Measurements from ENCODE around the gene GPR32.
"Not testable (repeated sequence)": the region's sequence is repeated elsewhere in the genome, so short reads cannot be mapped to it uniquely, and the experiment has no call there.

GPR32 gene

DNA sequence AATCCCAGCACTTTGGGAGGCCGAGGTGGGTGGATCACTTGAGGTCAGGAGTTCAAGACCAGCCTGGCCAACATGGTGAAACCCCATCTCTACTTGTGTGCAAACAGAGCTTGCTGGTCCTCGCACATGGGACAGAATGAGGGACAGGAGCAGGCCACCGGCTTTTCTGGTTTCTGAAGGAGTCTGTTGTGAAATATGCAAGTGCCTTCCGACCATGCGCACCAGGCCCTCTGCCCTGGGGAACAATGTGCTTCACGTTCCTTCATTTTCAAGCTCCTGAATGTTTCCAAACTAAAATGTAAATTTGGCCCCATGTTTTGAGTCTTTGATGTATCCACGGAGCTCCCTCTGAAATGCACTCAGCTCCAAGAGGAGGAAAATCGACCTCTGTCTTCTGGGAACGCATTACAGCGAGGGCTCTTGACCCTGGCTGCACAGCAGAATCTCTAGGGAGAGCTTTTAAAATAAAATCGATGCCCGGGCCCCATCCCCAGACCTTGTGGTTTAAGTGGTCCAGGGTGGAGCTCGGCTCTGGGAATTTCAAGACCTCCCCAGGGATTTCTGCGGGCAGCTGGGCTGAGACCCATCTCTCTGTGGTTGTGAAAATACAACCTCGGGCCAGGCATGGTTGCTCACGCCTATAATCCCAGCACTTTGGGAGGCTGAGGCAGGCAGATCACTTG is 10.6 kb downstream of the GPR32 start:
- DNase-seq (ENCODE audit: low spot score): no peak

DNA sequence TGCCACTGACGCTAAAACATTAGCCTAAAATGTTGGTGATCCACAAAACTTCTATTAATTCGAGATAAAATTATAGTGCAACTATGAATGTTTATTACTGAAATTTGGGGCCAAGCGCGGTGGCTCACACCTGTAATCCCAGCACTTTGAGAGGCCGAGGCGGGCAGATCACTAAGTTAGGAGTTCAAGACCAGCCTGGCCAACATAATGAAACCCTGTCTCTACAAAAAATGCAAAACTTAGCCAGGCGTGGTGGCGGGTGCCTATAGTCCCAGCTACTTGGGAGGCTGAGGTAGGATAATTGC is 13.5 kb downstream of the GPR32 start:
- DNase-seq (ENCODE audit: low spot score): not testable (repeated sequence)

DNA sequence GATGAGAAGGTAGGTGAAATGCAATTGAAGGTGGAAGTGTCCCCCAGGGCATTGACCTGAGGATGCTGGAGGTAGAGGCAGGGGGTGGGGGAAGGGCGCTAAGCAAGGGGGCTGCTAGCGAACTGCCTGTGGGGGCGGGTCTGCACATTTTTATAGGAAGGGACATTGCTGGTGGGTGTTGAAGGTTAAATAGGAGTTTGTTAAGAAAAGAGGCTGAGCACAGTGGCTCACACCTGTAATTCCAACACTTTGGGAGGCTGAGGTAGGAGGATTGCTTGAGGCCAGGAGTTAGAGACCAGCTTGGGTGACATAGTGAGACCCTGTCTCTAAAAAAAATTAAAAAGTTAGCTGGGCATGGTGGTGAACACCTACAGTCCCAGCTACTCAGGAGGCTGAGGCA is 14.4 kb downstream of the GPR32 start:
- DNase-seq (ENCODE audit: low spot score): no peak

DNA sequence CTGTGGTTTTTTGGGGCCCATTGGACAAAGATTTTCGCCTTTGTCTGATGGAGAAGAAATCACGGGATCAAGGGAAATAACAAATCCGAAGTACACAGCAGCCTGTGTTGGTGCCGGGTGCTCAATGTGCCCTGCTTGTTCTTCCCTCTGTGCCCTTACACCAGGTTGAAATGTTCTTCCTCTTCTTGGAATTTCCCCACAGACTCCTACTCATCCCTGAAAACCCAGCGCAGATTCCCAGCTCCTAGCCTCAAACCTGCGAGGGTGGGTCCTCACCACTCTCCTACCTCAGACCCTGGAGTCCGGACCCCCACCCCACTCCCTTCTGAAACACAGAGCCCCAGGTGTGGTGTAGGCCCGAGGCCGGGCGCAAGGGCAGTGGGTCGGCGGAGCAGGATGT is 15.1 kb downstream of the GPR32 start:
- DNase-seq (ENCODE audit: low spot score): no peak

DNA sequence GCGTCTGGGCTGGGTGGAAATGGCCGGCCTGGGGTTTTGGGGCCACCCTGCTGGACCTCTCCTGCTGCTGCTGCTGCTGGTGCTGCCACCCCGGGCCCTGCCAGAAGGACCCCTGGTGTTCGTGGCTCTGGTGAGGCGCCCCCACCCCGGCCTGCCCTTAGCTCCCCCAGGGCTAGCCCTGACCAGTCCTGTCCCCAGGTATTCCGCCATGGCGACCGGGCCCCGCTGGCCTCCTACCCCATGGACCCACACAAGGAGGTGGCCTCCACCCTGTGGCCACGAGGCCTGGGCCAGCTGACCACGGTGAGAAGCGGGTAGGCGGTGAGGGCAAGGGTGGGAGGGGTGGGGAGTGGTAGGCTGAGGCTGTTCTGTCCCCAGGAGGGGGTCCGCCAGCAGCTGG is 20.1 kb downstream of the GPR32 start, which contains the start of gene ACP4:
Gene ACP4 (plus strand): TSS at position 20 of the 400 bp plus-strand sequence. CDS start 0 bp downstream, at position 20.
- DNase-seq (ENCODE audit: low spot score): no peak

DNA sequence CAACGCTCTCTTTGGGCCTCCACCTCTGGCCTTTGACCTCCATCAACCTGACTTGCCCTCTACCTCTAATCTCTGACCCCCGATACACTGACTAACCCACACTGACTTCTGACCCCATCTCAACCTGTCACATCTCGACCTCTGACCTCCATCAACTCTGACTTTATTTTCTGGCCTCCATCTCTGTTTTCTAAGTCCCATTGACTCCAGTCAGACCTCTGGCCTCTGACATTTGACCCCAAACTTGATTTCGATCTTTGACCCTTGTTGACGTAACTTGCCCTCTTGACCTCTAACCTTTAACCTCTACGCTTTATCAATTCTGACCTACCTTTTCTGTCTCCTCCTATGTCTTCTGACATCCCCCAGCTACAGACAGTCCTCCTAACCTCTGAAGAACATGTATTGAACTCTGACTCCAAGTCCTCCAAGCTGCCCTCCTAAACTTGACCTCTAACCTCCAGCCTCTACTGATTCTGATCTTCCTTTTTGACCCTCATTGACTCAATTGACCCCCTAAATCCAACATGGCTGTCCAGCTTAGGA is 20.7 kb downstream of the GPR32 start:
- DNase-seq (ENCODE audit: low spot score): no peak

DNA sequence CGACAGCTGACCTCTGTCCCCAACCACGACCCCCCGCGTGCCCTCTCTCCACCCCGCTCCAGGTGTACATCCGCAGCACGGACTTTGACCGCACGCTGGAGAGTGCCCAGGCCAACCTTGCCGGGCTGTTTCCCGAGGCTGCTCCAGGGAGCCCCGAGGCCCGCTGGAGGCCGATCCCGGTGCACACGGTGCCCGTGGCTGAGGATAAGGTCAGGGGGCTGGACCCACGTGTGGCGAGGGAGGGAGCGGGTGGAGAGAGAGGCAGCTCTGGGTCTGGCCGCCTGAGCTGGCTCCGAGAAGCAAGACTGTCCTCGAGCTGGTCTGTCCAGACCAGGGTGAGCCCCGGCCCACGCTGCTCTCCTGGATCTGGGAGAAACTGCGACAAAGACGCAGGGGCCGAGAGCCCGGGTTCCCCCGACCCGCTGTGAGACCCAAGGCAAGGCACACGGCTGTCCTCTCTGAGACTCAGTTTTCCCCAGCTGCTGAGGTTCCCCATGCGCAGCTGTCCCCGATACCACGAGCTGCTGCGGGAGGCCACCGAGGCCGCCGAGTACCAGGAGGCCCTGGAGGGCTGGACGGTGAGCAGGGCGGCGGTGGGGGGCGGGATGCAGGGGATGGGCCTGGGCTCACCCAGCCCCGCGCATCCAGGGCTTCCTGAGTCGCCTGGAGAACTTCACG is 21.5 kb downstream of the GPR32 start:
- no peak for DNase-seq (ENCODE audit: low spot score)

DNA sequence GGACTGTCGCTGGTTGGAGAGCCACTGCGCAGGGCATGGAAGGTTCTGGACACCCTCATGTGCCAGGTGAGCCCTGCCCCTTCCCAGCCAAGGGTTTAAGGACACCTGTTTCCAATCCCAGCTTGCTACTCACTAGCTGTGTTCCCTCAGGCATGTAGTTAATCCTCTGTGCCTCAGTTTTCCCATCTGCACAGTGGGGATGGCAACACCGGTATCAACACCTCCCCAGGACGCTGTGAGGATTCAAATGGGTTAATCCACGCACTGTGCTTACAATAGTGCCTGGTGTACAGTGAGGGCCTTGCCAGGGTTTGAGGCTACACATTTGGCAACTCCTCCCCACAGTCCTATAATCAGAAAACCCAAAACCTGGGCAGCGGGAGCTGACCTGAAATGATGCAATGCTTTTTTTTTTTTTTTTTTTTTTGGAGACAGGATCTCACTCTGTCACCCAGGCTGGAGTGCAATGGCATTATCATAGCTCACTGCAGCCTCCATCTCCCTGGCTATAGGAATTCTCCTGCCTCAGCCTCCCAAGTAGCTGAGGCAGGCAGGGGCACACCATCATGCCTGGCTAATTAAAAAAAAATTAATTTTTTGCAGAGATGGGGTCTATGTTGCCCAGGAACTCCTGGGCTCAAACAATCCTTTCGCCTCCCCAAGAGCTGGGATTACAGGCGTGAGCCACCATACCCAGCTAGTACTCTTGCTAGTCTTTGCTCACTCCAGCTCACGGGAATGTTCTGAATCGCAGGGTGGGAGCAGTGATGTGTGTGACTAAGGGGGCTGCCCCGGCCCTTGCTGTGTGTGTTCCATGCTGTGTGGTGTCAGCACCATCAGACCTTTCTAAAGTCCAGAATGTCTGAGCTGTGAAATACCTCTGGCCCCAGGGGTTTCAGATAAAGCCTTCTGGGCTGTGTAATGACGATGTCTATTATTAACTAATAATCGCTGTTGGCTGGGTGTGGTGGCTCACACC is 22.3 kb downstream of the GPR32 start:
- DNase-seq (ENCODE audit: low spot score): no peak

DNA sequence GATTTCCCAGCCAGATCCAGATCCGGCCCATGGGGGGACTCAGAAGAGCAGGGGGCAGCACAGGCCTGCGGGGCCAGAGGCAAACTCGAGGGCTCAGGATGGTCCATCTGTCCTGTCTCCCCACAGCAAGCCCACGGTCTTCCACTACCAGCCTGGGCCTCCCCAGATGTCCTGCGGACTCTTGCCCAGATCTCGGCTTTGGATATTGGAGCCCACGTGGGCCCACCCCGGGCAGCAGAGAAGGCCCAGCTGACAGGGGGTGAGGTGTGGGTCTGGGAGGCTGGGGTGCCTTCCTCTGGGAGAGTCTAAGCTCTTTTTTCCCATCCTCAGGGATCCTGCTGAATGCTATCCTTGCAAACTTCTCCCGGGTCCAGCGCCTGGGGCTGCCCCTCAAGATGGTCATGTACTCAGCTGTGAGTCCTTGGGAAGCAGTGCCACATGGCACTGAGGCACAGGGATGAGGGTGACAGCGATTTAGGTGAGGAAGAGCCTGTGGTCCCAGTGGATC is 23.3 kb downstream of the GPR32 start:
- DNase-seq (ENCODE audit: low spot score): no peak

DNA sequence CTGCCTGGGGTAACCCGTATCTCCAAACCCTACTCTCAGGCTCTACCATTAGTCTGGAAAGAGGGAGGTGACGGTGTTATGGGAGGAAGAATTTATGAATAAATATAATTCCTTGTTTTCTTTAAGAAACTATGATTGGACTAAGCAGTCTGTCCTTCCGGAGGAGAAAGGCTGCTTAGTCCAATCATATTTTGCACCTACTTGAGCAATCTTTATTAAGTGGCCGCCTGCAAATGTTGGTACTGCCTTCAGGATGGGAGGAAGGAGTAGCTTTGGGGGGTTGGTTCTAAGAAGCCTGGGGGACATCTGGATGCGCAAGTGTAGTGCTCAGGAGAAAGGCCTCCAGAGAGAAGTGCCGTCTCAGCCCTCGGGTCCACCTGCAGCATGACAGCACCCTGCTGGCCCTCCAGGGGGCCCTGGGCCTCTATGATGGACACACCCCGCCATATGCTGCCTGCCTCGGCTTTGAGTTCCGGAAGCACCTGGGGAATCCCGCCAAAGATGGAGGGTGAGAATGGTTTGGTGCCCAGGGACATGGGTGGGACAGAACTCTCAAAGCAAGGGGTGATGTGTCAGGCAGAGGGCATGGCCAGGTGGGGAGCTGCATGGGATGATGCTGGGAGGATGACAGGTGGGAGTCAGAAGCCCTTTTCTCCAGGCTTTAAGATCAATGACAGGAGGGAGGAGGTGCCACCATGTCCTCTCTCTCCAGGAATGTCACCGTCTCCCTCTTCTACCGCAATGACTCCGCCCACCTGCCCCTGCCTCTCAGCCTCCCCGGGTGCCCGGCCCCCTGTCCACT is 24.0 kb downstream of the GPR32 start:
- DNase-seq (ENCODE audit: low spot score): no peak

DNA sequence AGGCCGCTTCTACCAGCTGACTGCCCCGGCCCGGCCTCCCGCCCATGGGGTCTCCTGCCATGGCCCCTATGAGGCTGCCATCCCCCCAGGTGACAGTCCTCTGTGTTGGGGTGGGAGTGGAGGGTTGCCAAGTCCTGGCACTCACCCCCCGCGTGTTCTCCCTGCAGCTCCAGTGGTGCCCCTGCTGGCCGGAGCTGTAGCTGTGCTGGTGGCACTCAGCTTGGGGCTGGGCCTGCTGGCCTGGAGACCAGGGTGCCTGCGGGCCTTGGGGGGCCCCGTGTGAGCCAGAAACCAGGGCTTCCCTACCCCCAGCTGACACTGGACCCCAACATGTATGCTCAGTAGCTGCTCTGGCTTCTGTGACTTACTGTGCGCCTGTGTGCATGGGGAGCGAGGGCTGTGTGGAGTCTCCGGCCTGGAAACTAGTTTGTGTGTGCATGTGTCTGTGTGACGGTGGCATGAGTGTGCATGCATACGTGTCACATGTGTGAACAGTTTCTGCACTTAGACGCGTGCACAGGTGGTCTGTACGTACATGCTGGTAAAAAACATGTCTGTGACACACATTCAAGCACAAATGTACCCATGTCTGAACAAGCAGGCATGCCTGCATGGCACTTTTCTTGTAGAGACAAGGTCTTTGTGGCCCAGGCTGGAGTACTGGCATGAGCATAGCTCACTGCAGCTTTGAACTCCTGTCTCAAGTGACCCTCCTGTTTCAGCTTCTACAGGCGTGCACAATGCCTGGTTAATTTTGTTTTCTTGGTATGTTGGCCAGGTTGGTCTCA is 24.8 kb downstream of the GPR32 start:
- no peak for DNase-seq (ENCODE audit: low spot score)

DNA sequence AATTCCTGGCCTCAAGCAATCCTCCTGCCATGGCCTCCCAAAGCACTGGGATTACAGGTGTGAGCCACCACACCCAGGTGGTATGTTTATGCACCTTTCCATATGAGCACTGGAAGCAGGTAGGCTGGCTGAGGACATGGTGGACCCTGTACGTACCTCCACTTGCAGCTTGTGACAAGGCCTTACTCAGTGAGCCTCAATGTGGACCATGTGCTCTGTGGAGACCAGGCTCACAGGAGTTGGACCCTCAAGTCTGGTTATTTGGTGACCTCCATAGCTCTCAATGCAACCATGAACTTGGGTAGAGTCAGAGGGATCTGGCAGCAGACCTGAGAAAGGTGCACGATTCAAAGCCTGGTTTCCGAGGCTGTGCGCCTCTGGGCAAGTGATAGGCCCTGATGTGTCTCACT is 25.4 kb downstream of the GPR32 start:
- DNase-seq (ENCODE audit: low spot score): no peak

DNA sequence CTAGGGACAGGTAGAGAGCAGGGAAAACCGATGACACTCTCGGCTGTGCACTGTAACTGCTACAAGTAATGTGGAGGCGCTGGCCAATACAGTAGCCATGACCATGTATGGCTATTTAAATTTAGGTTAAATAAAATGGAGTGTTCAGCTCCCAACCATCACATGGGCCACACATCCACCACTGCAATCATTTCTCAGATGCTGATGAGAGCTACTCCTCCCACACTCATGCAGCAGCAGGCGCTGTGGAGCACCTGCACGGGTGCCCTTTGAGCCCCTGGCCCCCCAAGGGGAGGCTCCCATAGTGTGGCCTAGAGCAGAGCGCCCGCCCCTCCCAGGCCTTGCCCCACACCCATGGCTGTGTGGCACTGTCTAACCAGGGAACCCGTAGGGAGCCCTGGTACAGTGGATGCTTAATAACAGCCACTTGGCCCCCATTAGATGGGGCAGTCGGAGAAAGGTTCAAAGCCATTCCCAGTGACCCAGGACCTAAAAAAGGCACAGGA is 25.9 kb downstream of the GPR32 start:
- no peak for DNase-seq (ENCODE audit: low spot score)

DNA sequence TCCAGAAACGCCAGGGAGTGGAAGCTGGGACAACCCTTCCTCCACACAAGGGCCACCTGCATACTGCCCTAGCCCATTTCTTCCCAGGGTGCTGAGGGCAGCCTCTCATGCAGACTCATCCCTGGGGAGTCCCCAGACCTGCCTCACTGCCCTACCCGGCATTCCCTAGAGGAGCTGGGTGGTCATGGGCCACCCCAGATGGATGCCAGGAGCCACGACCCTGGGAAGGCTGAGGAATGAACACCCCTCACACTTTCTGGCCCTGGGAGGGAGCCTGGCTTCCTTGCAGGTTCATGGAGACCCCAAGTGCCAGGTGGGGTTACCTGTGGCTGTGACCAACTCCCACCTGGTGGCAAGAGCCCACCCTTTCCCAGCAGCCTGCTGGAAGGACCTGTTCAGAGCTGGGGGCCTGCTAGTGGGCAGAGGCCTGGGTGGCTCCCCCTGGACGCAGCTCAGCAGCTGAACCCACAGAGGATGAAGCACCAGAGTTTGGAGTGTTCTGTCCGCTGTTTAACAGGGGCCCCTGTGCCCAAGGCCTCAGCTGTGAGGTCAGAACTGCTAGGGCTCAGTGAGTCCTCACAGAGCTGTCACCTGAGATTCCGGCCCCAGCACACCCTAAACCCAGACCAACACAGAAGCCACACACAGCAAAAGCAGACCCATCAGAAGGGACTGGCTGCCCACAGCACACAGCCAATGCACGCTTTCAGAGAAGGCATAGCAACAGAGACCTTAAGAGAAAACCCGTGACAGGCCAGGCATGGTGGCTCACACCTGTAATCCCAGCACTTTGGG is 26.6 kb downstream of the GPR32 start:
- DNase-seq (ENCODE audit: low spot score): no peak

DNA sequence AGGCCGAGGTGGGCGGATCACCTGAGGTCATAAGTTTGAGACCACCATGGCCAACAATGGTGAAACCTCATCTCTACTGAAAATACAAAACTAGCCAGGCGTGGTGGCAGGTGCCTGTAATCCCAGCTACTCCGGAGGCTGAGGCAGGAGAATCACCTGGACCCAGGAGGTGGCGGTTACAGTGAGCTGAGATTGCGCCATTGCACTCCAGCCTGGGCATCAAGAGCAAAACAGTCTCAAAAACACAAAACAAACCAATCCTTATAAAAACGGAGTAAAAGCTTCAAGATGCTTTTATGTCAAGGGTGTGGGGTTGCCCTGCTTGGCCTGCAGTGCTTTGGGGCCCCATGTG is 27.1 kb downstream of the GPR32 start:
- DNase-seq (ENCODE audit: low spot score): no peak

DNA sequence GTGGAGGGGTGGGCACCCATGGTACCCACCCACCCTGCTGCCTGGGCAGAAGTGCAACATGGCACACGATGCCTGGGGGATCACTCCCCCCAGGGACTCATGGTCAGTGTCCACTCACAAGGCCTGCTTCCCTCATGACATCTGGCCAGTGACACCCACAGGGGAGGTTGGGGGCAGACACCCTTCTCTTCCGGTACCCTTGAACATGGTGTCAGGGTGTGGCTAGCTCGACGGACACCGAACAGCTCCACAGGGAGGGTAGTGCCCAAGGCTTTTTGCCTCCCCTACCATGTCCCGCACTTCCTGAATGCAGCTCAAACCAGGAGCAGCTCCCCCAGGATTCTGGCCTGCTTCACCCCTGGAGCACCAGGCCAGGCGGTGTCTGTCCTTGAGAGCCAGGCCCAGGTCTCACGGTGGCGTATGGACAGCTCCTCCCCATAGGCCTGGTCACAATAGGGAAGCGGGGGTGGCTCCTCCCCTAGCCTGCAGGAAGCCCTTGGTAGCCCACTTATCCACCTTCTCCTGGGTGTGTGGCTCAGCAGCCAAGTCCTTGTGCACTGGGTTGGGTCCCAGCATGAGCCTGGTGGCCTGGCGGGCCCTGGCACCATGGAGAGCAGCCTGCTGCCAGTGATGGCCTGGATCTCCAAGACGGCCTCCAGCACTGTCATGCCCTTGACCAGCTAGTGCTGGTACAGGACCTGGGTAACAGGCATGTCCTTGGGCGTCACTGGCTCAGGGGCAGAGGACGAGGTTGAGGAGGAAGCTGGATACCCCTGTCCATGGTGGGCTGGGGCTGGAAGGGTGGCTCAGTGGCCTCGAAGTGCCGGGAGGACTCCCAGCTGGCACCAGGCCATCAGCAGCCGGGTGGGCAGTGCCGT is 27.8 kb downstream of the GPR32 start:
- no peak for DNase-seq (ENCODE audit: low spot score)

DNA sequence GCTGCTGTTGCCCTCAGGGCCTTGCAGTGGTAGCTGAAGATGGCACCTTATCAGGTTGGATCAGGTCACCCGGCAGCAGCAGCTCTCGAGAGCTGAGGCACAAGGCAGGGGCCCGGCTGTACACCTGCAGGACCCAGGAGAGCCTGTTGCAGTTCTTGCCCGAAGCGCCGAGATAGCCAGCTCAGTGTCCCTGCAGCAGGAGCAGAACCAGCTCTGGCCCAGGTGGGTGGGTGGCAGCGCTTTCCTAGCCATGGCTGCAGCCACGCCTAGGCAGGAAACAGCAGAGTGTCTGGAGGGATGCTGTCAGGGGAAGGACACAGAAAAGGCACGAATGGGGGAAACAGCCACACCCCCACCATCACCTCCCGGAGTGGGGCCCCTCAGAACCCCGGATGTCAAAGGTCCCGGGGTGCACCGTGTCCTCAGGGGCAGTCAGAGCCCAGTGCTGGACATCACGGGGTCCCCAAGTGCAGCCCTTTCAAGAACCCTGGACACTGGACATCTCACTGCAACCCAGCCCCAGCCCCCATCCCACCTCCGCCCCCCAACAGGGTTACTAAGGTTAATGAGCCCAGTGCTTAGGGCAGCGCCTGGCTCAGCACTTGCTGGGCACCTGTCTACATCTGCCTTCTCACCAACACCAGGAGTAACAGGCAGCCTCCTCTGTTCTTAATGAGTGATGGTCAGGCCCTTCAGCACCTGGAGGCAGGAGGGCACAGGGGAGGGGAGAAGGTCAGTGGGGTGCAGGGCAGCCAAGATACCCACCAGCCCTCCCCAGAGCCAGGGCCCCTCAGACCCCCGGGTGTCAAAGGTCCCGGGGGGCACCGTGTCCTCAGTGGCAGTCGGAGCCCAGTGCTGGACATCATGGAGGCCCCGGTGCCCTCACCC is 28.6 kb downstream of the GPR32 start:
- no peak for DNase-seq (ENCODE audit: low spot score)

DNA sequence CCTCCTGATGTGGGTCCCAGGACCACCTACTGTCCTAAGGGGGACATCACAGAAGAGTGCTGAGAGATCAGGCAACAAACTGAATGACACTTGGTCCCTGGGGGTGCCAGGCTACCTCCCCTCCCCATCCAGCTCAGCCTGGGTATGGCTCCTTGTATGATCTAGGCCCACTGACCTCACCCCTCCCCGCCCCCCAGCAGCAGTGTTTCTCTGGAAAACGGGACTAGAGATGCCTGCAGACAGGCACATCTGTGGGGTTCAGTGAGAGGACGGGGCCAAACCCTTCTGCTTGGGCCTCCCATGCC is 29.2 kb downstream of the GPR32 start:
- DNase-seq (ENCODE audit: low spot score): no peak

All from hematopoietic multipotent progenitor cell treated with erythropoietin and hydrocortisone succinate and interleukin-3 and kit ligand, for 15 days (in vitro differentiated cells).